Measurements from ENCODE around the gene RPS15. TPM values are rescaled to one million over a fixed set of nuclear protein-coding genes. Genes with fewer than 3 reads are reported as not detected.

Gene RPS15
- total RNA-seq, 2 experiments from 2014 or later: 1,438 to 1,457 TPM

Other genes with a start within 250 kb of the RPS15 start
- gene STK11, start 232.6 kb upstream of the RPS15 start, total RNA-seq: 10 to 100 TPM; 87.1 to 87.2 TPM
- under 1 TPM; 0.14 to 0.17 TPM for gene CBARP, start 200.4 kb upstream of the RPS15 start, total RNA-seq
- gene ATP5F1D, start 196.6 kb upstream of the RPS15 start, total RNA-seq: 100 to 1,000 TPM; 157 to 161 TPM
- 10 to 100 TPM; 75.2 to 80.7 TPM for gene MIDN, start 189.8 kb upstream of the RPS15 start, total RNA-seq
- gene CIRBP, start 169.1 kb upstream of the RPS15 start, total RNA-seq: 100 to 1,000 TPM; 327 to 342 TPM
- gene FAM174C, start 162.9 kb upstream of the RPS15 start, total RNA-seq: 10 to 100 TPM; 44.5 to 48.3 TPM
- not detected for gene EFNA2, start 152.5 kb upstream of the RPS15 start, total RNA-seq
- 100 to 1,000 TPM; 103 to 106 TPM for gene NDUFS7, start 54.5 kb upstream of the RPS15 start, total RNA-seq
- gene GAMT, start 36.9 kb upstream of the RPS15 start, total RNA-seq: 10 to 100 TPM; 17.9 to 18.9 TPM
- 100 to 1,000 TPM; 214 to 217 TPM for gene DAZAP1, start 30.8 kb upstream of the RPS15 start, total RNA-seq
- gene APC2, start 11.7 kb downstream of the RPS15 start, total RNA-seq: under 1 TPM; 0.06 to 0.11 TPM
- gene C19orf25, start 40.8 kb downstream of the RPS15 start, total RNA-seq: 10 to 100 TPM; 48.0 to 51.2 TPM
- gene PCSK4, start 52.0 kb downstream of the RPS15 start, total RNA-seq: 1 to 10 TPM; 6.7 to 9.7 TPM
- 1 to 10 TPM; 2.2 to 2.8 TPM for gene REEP6, start 52.8 kb downstream of the RPS15 start, total RNA-seq
- 1 to 10 TPM; 1.8 to 2.1 TPM for gene ADAMTSL5, start 74.6 kb downstream of the RPS15 start, total RNA-seq
- not detected for gene PLK5, start 85.7 kb downstream of the RPS15 start, total RNA-seq
- gene MEX3D, start 129.9 kb downstream of the RPS15 start, total RNA-seq: 1 to 10 TPM; 7.0 to 7.8 TPM
- gene MBD3, start 154.5 kb downstream of the RPS15 start, total RNA-seq: 10 to 100 TPM; 68.9 to 72.7 TPM
- gene UQCR11, start 167.1 kb downstream of the RPS15 start, total RNA-seq: 100 to 1,000 TPM; 176 to 181 TPM
- gene TCF3, start 214.2 kb downstream of the RPS15 start, total RNA-seq: 100 to 1,000 TPM; 102 to 109 TPM